Body of pancreas (tissue), 4 donors: Measurements from ENCODE around the gene OR4E2.

Experiments used
- CTCF ChIP-seq, 7 experiments: fragments of 450-650 bp in 4 of 7; fragments of 200-600 bp in 3 of 7; sonication (generic) in 3 of 7; IDR thresholded peaks; one replicate each; pipeline ENCODE4 v1.5.1; 2016 to 2019; ENCODE audit warnings: antibody characterized with exemption in 7 of 7
- POLR2A ChIP-seq, 3 donors: fragments of 450-650 bp; IDR thresholded peaks; one replicate each; pipeline ENCODE4 v1.6.1; 2016; ENCODE audit warnings: antibody characterized with exemption in 3 of 3, mild to moderate bottlenecking in 2 of 3

- TF ChIP-seq CTCF (IDR thresholded peaks at IDR 0.05) (no peak), POLR2A (IDR thresholded peaks at IDR 0.05) (no peak)
Measured at GRCh38 chr14:21614240-21614639, 39.4 kb upstream of the OR4E2 start.
